Mesodermal cell (in vitro differentiated cells): ENCODE data around the gene FGFR2.

Experiments used
- H3K27ac ChIP-seq: 2 replicates; pipeline ENCODE4 v1.7.0; 2013; ENCODE audit warnings: mild to moderate bottlenecking, low read depth, low read length, moderate library complexity; ENCODE audit not compliant: severe bottlenecking
- H3K36me3 ChIP-seq: 2 replicates; pipeline ENCODE4 v1.7.1; 2013; ENCODE audit warnings: mild to moderate bottlenecking, low read length, moderate library complexity; ENCODE audit not compliant: control insufficient read depth, insufficient read depth
- H3K4me1 ChIP-seq: one replicate; pipeline ENCODE4 v1.7.1; 2013; ENCODE audit warnings: mild to moderate bottlenecking, low read length; ENCODE audit not compliant: insufficient read depth, control insufficient read depth, poor library complexity, severe bottlenecking
- H3K4me3 ChIP-seq: 2 replicates; pipeline ENCODE4 v1.7.0; 2013; ENCODE audit warnings: low read length, control low read depth, mild to moderate bottlenecking; ENCODE audit not compliant: insufficient read depth, poor library complexity, severe bottlenecking; ENCODE audit errors: extremely low read depth
- H3K9me3 ChIP-seq: 2 replicates; pipeline ENCODE4 v1.7.1; 2013; ENCODE audit warnings: mild to moderate bottlenecking, low read length, moderate library complexity; ENCODE audit not compliant: control insufficient read depth
- WGBS, 2 experiments: methylation state at CpG; one replicate each; pipeline ENCODE4 v1.1.5; 2013; ENCODE audit warnings: missing lambda C conversion rate in 2 of 2; ENCODE audit not compliant: insufficient coverage in 2 of 2; 5-methylcytosine and 5-hydroxymethylcytosine counted together

FGFR2 gene

DNA sequence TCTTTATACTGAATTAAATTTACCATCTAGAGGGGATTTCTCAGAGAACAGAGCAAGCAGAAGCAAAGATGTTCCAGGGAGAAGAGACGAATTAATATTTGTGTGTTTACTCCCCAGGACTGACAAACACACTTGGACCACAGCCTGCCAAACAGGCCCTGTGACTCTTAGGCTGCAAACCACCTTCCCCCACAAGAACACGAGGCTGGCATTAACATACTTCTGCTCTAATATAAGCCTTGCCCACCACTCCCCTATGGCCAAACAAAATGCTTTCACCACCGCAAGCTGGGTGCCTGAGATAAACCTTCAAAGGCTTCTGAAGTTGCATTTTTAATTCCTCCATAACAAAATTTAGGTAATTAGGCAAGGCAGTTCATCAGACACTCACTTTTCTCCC is 88.4 kb downstream of the FGFR2 start:
- Histone ChIP-seq H3K27ac (no peak overlapping the region), H3K36me3 (peaks cover 23% of the 10 kb centered on the region), H3K9me3 (no peaks in the 10 kb centered on the region), H3K4me1 (peaks cover 25% of the 10 kb centered on the region), H3K4me3 (no peak overlapping the region)
- 74 to 83% methylated on average over 1 to 2 of the region's 3 CpGs for WGBS, 2 experiments

DNA sequence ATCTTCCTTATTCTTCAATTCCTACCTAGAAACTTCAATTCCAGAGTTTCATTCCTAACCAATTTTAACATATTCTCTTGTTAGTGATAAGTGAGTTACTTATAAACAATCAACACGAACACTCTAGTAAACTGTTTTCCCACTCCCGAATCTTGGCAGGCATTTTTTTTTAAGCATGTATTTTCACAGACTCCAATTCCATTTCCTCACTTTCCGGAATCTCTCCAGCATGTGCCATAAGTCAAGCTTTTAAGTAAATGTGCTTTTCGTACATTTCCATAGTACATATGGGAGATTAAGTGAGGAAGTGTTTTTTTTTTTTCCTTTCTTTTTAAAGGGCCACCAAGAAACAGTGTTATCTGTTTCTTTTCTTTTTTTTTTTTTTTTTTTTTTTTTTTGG is 89.1 kb downstream of the FGFR2 start:
- Histone ChIP-seq H3K4me1 (peaks cover 22% of the 10 kb centered on the region), H3K9me3 (no peaks in the 10 kb centered on the region), H3K36me3 (peaks cover 22% of the 10 kb centered on the region), H3K4me3 (no peak overlapping the region), H3K27ac (no peak overlapping the region)
- 100% methylated on average over 1 to 2 of the region's 4 CpGs for WGBS, 2 experiments

DNA sequence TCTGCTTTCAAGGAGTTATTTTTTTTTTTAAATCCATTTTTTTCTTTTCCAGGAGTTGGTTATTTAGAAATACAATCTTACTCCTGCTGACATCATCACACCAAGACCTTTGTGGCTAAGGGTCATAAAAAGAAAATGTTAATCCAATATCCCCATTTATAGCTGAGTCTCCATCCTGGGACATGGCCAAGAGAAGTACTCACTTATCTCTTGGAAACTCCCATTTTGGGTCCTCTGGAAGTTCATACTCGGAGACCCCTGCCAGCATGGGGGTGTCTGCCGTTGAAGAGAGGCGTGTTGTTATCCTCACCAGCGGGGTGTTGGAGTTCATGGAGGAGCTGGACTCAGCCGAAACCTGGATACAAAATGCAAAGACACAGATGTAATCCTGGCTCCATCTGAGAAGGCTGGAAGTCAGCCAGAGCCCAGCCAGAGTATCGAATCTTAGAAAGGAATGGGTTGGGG is 94.6 kb downstream of the FGFR2 start:
- no peaks in the 10 kb centered on the region for H3K4me1 ChIP-seq
- peaks cover 46% of the 10 kb centered on the region for H3K36me3 ChIP-seq
- 96 to 98% methylated on average over 4 to 5 of the region's 6 CpGs for WGBS, 2 experiments
- no peaks in the 10 kb centered on the region for H3K9me3 ChIP-seq
- H3K27ac ChIP-seq: no peak overlapping the region
- H3K4me3 ChIP-seq: no peak overlapping the region

DNA sequence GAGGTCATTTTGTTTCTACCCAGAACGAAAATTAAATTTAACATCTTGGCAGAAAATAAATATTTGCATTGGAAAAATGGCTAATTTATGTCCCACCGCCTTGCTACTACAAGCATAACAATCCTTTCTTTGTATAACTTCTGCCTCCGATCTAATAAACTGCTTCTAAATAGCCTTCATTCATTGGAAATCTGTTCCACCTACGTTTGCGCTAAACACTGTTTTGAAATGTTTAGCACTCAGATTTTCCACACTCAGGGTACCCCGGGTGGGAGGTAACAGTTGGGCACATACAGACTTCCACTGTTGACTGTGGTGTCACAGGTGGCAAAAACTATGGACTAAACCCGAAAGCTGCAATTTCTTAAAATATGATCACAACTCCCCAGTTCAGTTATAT is 96.4 kb downstream of the FGFR2 start:
- no peak overlapping the region for H3K27ac ChIP-seq
- peaks cover 53% of the 10 kb centered on the region for H3K36me3 ChIP-seq
- no peak overlapping the region for H3K4me3 ChIP-seq
- H3K4me1 ChIP-seq: no peaks in the 10 kb centered on the region
- 100% methylated on average over 2 to 4 of the region's 7 CpGs for WGBS, 2 experiments
- no peaks in the 10 kb centered on the region for H3K9me3 ChIP-seq

DNA sequence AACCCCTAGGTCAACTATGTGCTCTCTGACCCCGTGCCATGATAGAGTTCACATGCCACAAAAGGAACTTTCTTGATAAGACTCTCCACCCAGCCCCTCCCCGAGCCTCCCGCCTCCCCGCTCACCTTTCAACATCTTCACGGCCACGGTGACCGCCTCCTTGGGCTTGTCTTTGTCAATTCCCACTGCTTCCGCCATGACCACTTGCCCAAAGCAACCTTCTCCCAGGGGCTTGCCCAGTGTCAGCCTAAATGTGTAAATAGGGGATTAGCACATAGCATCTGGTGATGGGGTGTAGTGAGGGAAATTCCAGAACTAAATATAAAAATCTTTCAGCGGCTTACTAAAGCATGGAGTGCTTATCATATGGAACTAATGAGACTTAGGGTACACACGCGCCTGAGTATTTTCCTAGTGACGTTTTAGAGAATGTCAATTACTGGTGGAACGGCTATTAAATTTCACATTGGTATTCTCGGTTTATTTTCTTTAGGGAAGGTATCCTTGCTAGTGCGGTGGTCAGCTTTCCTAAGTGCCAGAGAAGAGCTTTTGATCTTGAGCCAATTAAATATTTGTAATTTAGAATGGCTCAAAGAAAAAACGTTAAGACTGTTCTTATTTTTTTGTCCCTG is 97.4 kb downstream of the FGFR2 start:
- Histone ChIP-seq H3K36me3 (peaks cover 51% of the 10 kb centered on the region), H3K27ac (no peak overlapping the region), H3K4me3 (no peak overlapping the region), H3K9me3 (no peaks in the 10 kb centered on the region), H3K4me1 (no peaks in the 10 kb centered on the region)
- WGBS, 2 experiments: 93% methylated on average over 6 to 11 of the region's 16 CpGs

DNA sequence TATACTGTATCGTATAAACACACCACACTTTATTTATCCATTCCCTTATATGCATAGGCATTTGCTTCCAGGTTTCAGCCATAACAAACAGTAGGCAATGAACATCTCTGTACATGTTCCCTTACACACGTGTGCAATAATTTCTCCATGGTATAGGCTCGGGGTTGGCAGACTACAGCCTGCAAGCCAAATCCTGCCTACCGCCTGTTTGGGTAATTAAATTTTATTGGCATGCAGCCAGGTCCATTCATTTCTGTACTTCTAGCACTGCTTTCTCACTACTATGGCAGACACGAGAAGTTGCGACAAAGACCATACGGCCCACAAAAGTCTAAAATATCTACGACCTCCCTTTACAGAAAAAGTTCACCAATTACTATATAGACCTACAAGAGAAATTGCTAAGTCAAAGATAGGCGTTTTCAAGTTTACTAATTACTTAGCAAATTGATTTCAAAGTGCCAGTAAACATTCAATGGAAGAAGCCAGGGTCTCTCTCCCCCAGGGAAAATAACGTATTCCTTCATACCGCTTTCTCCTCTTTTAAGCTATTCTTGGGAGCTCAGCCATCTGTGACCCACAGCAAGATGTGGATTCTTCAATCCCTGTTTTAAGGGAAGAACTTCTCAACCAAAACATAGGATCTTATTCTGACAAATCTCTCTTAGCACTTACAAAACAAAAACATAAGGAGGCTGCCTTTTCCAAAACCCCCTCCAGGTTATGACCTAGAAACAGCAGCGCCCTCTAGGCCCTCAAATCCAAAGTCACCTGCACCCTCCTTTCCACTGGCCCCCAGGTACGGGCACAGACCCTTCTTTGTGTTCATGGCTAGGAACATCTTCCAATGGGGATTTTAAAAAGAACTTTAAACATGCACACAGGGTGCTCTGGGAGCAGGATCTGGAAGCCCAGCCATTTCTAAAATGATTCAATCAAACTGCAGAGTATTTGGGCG is 100.5 kb downstream of the FGFR2 start:
- Histone ChIP-seq H3K27ac (no peak overlapping the region), H3K4me1 (peaks cover 8% of the 10 kb centered on the region), H3K36me3 (peaks cover 44% of the 10 kb centered on the region), H3K4me3 (no peak overlapping the region), H3K9me3 (no peaks in the 10 kb centered on the region)
- WGBS, 2 experiments: 95 to 97% methylated on average over 12 to 13 of the region's 14 CpGs

DNA sequence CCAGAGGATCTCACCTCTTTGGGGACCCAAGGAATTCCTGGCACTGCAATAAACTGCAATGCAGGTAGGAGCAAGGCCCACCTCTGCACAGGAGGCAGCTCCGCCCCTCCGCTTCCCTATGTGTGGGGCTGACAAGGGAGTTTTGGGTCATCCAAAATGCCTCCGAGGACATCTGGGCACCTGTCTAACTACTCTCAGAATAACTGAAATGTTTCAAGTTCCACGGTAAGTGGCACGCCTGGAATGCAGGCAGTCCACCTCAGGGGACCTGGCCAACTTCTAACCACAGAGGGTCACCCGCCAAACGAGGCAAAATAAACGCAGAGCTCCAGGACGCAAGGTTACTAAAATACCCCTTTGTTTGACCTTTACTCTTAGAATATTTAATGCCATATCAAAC is 102.5 kb downstream of the FGFR2 start:
- WGBS, 2 experiments: 98 to 100% methylated on average over 3 to 7 of the region's 9 CpGs
- peaks cover 39% of the 10 kb centered on the region for H3K36me3 ChIP-seq
- no peak overlapping the region for H3K27ac ChIP-seq
- H3K4me1 ChIP-seq: peaks cover 13% of the 10 kb centered on the region
- H3K4me3 ChIP-seq: no peak overlapping the region
- no peaks in the 10 kb centered on the region for H3K9me3 ChIP-seq

DNA sequence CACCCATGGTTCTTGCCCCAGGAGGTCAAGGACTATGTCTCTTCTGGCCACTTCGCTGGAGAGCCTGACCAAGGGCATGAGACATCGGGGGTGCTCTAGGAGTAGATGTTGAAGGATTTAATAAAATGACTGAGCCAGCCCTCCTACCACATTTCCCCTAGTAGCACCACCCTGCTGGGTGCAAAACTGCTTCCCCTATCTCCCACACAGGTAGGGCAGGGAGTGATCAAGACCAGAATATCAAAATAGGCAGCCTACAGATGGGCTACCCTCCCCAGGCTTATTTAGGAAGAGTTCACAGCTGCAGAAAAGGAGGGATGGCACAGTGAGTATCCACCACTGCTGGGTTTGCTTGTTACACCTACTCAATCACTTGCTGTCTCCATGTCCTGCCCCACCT is 103.9 kb downstream of the FGFR2 start:
- Histone ChIP-seq H3K4me1 (peaks cover 15% of the 10 kb centered on the region), H3K4me3 (no peak overlapping the region), H3K36me3 (peaks cover 31% of the 10 kb centered on the region), H3K27ac (no peak overlapping the region), H3K9me3 (no peaks in the 10 kb centered on the region)
- no CpG with 5 or more reads among the region's 2 CpGs for WGBS, 2 experiments

DNA sequence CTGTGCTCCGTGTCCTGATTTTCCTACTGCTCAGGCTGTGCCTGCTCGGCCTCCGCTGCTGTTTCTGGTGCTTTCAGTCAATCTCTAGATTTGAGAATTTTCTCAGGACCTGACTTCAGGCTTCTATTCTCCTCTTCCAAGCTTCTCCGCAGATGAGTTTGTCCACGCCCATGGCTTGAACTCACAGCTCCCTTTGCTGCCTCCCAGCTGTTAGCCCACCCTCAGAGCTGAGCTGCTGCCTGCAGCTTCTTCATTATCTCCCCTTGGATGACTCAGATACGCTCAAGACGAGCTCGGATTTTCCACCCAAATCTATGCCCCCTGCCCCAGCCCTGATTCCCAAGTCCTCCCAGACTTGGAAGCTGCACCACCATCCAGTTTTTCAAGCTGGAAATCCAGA is 104.7 kb downstream of the FGFR2 start:
- no peaks in the 10 kb centered on the region for H3K9me3 ChIP-seq
- H3K27ac ChIP-seq: no peak overlapping the region
- H3K36me3 ChIP-seq: peaks cover 23% of the 10 kb centered on the region
- 79 to 83% methylated on average over 8 of the region's 8 CpGs for WGBS, 2 experiments
- H3K4me1 ChIP-seq: peaks cover 15% of the 10 kb centered on the region
- H3K4me3 ChIP-seq: no peak overlapping the region

DNA sequence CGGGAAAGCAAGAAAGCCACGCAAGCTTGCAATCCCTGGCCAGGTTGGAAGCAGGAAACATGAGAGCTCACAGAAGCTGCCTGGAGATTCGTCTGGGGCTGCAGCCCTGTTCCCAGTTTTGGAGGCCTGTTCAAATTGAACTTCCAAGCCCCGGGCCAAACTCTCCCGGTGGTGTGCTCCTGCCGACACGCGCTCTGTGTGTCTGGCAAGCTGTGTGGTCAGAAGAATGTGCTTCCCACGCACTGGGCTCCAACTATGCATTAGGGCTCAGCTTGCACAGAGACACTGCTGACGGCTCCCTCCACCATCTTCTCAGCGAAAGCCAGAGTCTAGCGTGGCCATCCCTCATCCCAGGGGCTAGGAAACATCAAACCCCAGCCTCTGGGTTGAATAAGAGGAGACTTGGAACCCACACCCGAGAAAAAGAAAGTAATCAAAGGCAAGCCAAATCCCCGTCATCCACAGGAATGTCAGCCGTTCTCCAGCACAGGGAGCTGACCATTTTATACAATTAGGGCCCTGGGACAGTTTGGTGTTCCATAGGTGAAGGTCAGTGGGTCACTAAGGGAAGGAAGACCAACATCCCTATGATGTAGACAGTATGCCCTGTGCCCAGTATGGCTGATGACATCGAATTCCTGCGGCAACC is 107.2 kb downstream of the FGFR2 start:
- Histone ChIP-seq H3K9me3 (no peaks in the 10 kb centered on the region), H3K4me1 (peaks cover 15% of the 10 kb centered on the region), H3K4me3 (no peak overlapping the region), H3K36me3 (peaks cover 28% of the 10 kb centered on the region), H3K27ac (no peak overlapping the region)
- 84 to 89% methylated on average over 17 of the region's 17 CpGs for WGBS, 2 experiments
